SU-DHL-6 (cell line): Measurements from ENCODE around the gene ATP1A4.

Experiments
- H2AFZ ChIP-seq: fragments of 200-600 bp; sonication (generic); 2 replicates; pipeline ENCODE4 v1.6.1; 2014; ENCODE audit warnings: low read depth, mild to moderate bottlenecking, moderate library complexity, mixed read lengths, antibody characterized with exemption, low read length; ENCODE audit not compliant: severe bottlenecking
- H3F3A ChIP-seq: fragments of 200-600 bp; shearing (Covaris generic); 2 replicates; pipeline ENCODE4 v1.6.0; 2016; ENCODE audit warnings: antibody characterized with exemption, mild to moderate bottlenecking; ENCODE audit not compliant: insufficient read depth
- H3K27ac ChIP-seq: fragments of 200-600 bp; sonication (generic); 2 replicates; pipeline ENCODE4 v1.5.1; 2016; ENCODE audit warnings: low read depth, mild to moderate bottlenecking, low read length, moderate library complexity, mixed read lengths
- H3K27me3 ChIP-seq: fragments of 200-600 bp; sonication (generic), shearing (Covaris generic); 2 replicates; pipeline ENCODE4 v1.6.0; 2014; ENCODE audit warnings: mild to moderate bottlenecking, low read length
- H3K36me3 ChIP-seq: fragments of 200-600 bp; sonication (generic); 2 replicates; pipeline ENCODE4 v1.6.1; 2014; ENCODE audit warnings: mild to moderate bottlenecking, low read length, mixed read lengths
- H3K4me2 ChIP-seq: fragments of 300-600, 200-600 bp; shearing (Covaris generic), sonication (generic); 2 replicates; pipeline ENCODE4 v1.6.0; 2014; ENCODE audit warnings: low read length, low read depth, mild to moderate bottlenecking; ENCODE audit not compliant: poor library complexity, severe bottlenecking
- H3K4me3 ChIP-seq: fragments of 200-600 bp; sonication (generic); 2 replicates; pipeline ENCODE4 v1.5.1; 2014; ENCODE audit warnings: antibody characterized with exemption, low read length, mild to moderate bottlenecking, mixed read lengths; ENCODE audit not compliant: insufficient read depth, poor library complexity, severe bottlenecking
- H3K79me2 ChIP-seq: fragments of 200-600 bp; sonication (generic); 2 replicates; pipeline ENCODE4 v1.6.1; 2014; ENCODE audit warnings: mild to moderate bottlenecking, low read length, moderate library complexity; ENCODE audit not compliant: insufficient read depth
- H3K9ac ChIP-seq: fragments of 200-600 bp; sonication (generic); 2 replicates; pipeline ENCODE4 v1.7.0; 2014; ENCODE audit warnings: mild to moderate bottlenecking, low read length
- H3K9me2 ChIP-seq: fragments of 200-600 bp; sonication (generic); replicated peaks from 2 replicates; pipeline ENCODE4 v1.6.1; 2014; ENCODE audit warnings: low read length; ENCODE audit not compliant: insufficient read depth
- H3K9me3 ChIP-seq: fragments of 200-600 bp; sonication (generic); 2 replicates; pipeline ENCODE4 v1.6.1; 2014; ENCODE audit warnings: low read length, mixed read lengths; ENCODE audit not compliant: insufficient read depth
- H4K20me1 ChIP-seq: fragments of 200-600 bp; sonication (generic); 2 replicates; pipeline ENCODE4 v1.6.1; 2014; ENCODE audit warnings: low read depth, mild to moderate bottlenecking, antibody characterized with exemption, low read length, moderate library complexity, mixed read lengths
- CTCF ChIP-seq: fragments of 200-600 bp; sonication (generic); IDR thresholded peaks from one replicate; pipeline ENCODE4 v1.5.1; 2017; ENCODE audit warnings: antibody characterized with exemption, mild to moderate bottlenecking, low read length, moderate library complexity; ENCODE audit not compliant: insufficient read depth, poor library complexity, severe bottlenecking
- EZH2phosphoT487 ChIP-seq: fragments of 200-600 bp; sonication (generic), shearing (Covaris generic); conservative IDR thresholded peaks from 2 replicates; pipeline ENCODE4 v1.6.1; 2018; ENCODE audit warnings: mild to moderate bottlenecking, antibody characterized with exemption, low read length, moderate library complexity, mixed read lengths

Gene ATP1A4

GRCh38 chr1:160163615-160164014 lies 12.2 kb downstream of the ATP1A4 start:
- Histone ChIP-seq H3K9me3 (no peaks in the 10 kb centered on the region), H3K27ac (no peak overlapping the region), H4K20me1 (no peaks in the 10 kb centered on the region), H3K9ac (no peak overlapping the region), H3K79me2 (no peaks in the 10 kb centered on the region), H3K9me2 (no peaks in the 10 kb centered on the region), H3F3A (no peaks in the 10 kb centered on the region), H3K4me2 (no peak overlapping the region), H3K27me3 (no peaks in the 10 kb centered on the region), H3K36me3 (no peaks in the 10 kb centered on the region), H3K4me3 (no peak overlapping the region), H2AFZ (no peak overlapping the region)
- TF ChIP-seq EZH2phosphoT487 (no peak), CTCF (no peak)

- Histone ChIP-seq H3K36me3 (no peaks in the 10 kb centered on the region), H3F3A (no peaks in the 10 kb centered on the region), H4K20me1 (no peaks in the 10 kb centered on the region), H3K4me3 (no peak overlapping the region), H3K9me3 (no peaks in the 10 kb centered on the region), H3K9me2 (no peaks in the 10 kb centered on the region), H3K4me2 (no peak overlapping the region), H3K79me2 (no peaks in the 10 kb centered on the region), H2AFZ (no peak overlapping the region), H3K27me3 (no peaks in the 10 kb centered on the region), H3K9ac (no peak overlapping the region), H3K27ac (no peak overlapping the region)
- TF ChIP-seq EZH2phosphoT487 = no peak
- no peak for TF ChIP-seq CTCF
Measured at GRCh38 chr1:160164121-160164520, 12.7 kb downstream of the ATP1A4 start.

- no peak overlapping the region for H3K4me3 ChIP-seq
- no peaks in the 10 kb centered on the region for H3K36me3 ChIP-seq
- H3K27ac ChIP-seq = no peak overlapping the region
- no peaks in the 10 kb centered on the region for H3K9me2 ChIP-seq
- no peaks in the 10 kb centered on the region for H3K79me2 ChIP-seq
- no peaks in the 10 kb centered on the region for H4K20me1 ChIP-seq
- no peaks in the 10 kb centered on the region for H3F3A ChIP-seq
- H3K27me3 ChIP-seq = no peaks in the 10 kb centered on the region
- TF ChIP-seq EZH2phosphoT487 (no peak), CTCF (no peak)
- H2AFZ ChIP-seq = no peak overlapping the region
- H3K4me2 ChIP-seq = no peak overlapping the region
- no peaks in the 10 kb centered on the region for H3K9me3 ChIP-seq
- no peak overlapping the region for H3K9ac ChIP-seq
Measured at GRCh38 chr1:160166166-160166868, 14.9 kb downstream of the ATP1A4 start.
